ENCODE measurements around the gene CATSPERZ. TPM values are rescaled to one million over a fixed set of nuclear protein-coding genes. Genes with fewer than 3 reads are reported as not detected.
A peak's percentile ranks its signal among the peaks of the same experiment; 100 is the strongest.

CATSPERZ gene
- total and polyA plus RNA-seq, 9 of the 15 experiments (the other 6 are each of a cell fraction or from before 2014, with no cell fraction given), result 0.86 to 8.5 (median 3.5) TPM

GRCh38 chr11:64304316-64305072 lies 4.3 kb downstream of the CATSPERZ start (continued):
- no peak for TF ChIP-seq BRF2 (IDR thresholded peaks at IDR 0.05; ENCODE audit: borderline replicate concordance, insufficient read depth, insufficient read length)
- no peak for TF ChIP-seq THRAP3 (IDR thresholded peaks at IDR 0.05; ENCODE audit: borderline replicate concordance)
- TF ChIP-seq NFYB (IDR thresholded peaks at IDR 0.05; ENCODE audit: extremely low read depth, insufficient read length), result no peak
- TF ChIP-seq HDAC6 (IDR thresholded peaks at IDR 0.05; ENCODE audit: low read depth, low read length), result no peak
- TF ChIP-seq POLR2AphosphoS5 (IDR thresholded peaks at IDR 0.05; ENCODE audit: control insufficient read depth, insufficient read depth, low read depth, low read length), result peak; percentile 60
- TF ChIP-seq ZNF384 (IDR thresholded peaks at IDR 0.05; ENCODE audit: low read depth, low read length), result 0 out of 2 replicates have a peak, but pooled peaks have one; percentile 8
- TF ChIP-seq RFX7 (CRISPR knock-in tag; IDR thresholded peaks at IDR 0.05), result peak; percentile 56; the same call in 1 of the 2 replicates
- TF ChIP-seq SREBF1 (IDR thresholded peaks at IDR 0.05; ENCODE audit: borderline replicate concordance, low read depth, low read length), result no peak
- no peak for TF ChIP-seq TCF7 (IDR thresholded peaks at IDR 0.05; ENCODE audit: borderline replicate concordance)
- TF ChIP-seq GTF2B (IDR thresholded peaks at IDR 0.05; ENCODE audit: extremely low read depth, insufficient read length), result no peak
- no peak for TF ChIP-seq ZNF507 (tag; conservative IDR thresholded peaks at IDR 0.05)
- TF ChIP-seq ASH1L (IDR thresholded peaks at IDR 0.05; ENCODE audit: borderline replicate concordance, low read depth, partially characterized antibody), result no peak
- TF ChIP-seq ELF1 (tag; IDR thresholded peaks at IDR 0.05), result peak; percentile 75; the same call in 1 of the 2 replicates
- no peak for TF ChIP-seq IRF2 (CRISPR knock-in tag; IDR thresholded peaks at IDR 0.05)
- TF ChIP-seq PBX2 (CRISPR knock-in tag; IDR thresholded peaks at IDR 0.05; ENCODE audit: low read depth), result no peak
- no peak for TF ChIP-seq PBX2 (tag; conservative IDR thresholded peaks at IDR 0.05; ENCODE audit: low read depth)
- TF ChIP-seq TCF7L2 (IDR thresholded peaks at IDR 0.05; ENCODE audit: low read depth, low read length), result no peak
- TF ChIP-seq SRSF9 (IDR thresholded peaks at IDR 0.05; ENCODE audit: borderline replicate concordance, low read depth, low read length), result no peak
- no peak for TF ChIP-seq NR2C2 (CRISPR knock-in tag; IDR thresholded peaks at IDR 0.05)
- TF ChIP-seq NR2C2 (tag; IDR thresholded peaks at IDR 0.05), result peak; percentile 75
- TF ChIP-seq SP2 (IDR thresholded peaks at IDR 0.05; ENCODE audit: extremely low read depth, low read depth, low read length, poor library complexity, severe bottlenecking), result no peak
- TF ChIP-seq PHF21A (IDR thresholded peaks at IDR 0.05; ENCODE audit: borderline replicate concordance, low read depth), result no peak
- no peak for TF ChIP-seq MCM2 (IDR thresholded peaks at IDR 0.05; ENCODE audit: low read depth)
- TF ChIP-seq KLF10 (CRISPR knock-in tag; IDR thresholded peaks at IDR 0.05), result no peak
- no peak for TF ChIP-seq CHD2 (IDR thresholded peaks at IDR 0.05; ENCODE audit: low read depth, low read length)
